GOT3 (cell line): ENCODE data around the gene SLX9.

Source experiments
- DNase-seq: peaks from one replicate; lab custom pipeline; 2025; ENCODE audit warnings: mixed read lengths; lab: John Stamatoyannopoulos, UW

Gene SLX9

DNA sequence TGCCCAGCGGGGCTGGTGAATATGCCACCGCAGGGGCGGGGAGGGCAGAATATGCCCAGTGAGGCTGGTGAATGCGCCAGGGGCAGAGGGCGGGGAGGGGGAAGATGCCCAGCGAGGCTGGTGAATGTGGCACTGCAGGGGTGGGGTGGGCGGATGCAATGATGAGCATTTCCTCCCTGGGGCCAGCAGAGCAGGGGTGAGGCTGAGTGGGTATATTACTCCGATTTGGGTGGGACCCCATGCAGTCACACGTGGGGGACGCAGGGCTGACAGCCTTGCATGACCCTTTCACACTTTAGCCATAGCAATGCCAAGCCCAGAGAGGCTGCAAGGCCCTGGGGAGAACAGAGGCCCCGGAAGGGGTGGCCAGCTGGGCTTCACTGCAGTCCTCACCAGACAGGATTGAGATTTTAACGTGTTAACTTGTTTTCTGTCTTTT, 9.3 kb upstream of the SLX9 start:
- DNase-seq = no peak

DNA sequence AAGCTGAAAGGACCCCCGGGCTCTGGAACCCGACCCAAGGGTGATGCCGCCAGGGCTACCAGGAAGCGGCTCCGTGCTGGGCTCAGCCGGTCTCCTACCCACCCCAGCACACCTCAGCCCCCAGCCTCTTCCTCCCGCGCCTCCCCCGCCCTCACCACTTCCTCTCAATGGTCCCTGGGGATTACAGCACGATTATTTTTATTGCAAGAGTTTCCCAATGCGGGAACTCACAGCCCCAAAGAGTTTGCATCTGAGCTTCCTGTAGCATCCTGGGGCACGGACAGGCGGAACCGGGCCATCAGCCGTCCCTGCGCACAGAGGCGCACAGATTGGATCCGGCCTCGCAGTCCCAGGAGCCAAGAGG, 8.7 kb upstream of the SLX9 start:
- DNase-seq = no peak

DNA sequence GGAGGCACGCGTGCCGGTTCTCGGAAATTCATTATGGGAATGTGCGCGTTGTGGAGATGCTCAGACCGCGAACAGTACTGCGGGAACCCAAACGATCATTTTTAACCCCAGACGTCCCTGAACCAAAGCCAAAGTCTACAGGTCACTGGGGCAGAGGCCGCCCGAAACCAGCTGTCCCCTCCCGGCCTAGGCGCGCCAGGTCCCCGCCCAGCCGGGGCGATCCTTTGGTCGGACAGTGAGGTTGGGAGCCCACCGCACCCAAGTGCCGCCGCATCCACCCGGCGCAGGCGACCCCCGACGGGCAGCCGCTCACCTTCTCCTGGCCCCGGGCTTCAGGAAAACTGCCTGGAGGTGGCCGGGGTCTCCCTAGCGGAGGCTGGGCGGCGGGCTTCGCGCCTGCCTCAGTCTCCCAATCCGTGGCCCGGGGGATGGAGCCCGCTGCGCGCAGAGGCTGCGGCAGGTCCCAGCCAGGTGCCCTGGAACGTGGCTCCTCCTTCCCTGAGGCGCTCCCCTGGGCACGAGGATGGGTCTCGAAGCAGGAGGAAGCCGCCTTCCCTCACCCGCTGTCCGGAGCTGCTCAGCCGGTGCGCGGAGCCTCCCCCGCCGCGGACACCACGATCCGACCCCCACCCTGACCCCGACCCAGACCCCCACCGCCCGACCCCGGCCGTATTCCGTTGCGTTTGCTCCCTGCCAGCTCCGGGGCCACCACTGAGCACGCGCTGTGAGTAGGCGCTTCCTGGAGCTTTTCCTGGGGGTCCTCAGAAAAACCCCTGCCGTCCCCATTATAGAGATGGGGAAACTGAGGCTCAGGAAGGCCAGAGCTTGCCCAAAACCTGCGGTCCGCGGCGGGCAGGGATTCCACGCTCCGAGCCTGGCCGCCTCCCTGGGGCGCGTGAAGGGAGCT, 8.1 kb upstream of the SLX9 start:
- DNase-seq = no peak

DNA sequence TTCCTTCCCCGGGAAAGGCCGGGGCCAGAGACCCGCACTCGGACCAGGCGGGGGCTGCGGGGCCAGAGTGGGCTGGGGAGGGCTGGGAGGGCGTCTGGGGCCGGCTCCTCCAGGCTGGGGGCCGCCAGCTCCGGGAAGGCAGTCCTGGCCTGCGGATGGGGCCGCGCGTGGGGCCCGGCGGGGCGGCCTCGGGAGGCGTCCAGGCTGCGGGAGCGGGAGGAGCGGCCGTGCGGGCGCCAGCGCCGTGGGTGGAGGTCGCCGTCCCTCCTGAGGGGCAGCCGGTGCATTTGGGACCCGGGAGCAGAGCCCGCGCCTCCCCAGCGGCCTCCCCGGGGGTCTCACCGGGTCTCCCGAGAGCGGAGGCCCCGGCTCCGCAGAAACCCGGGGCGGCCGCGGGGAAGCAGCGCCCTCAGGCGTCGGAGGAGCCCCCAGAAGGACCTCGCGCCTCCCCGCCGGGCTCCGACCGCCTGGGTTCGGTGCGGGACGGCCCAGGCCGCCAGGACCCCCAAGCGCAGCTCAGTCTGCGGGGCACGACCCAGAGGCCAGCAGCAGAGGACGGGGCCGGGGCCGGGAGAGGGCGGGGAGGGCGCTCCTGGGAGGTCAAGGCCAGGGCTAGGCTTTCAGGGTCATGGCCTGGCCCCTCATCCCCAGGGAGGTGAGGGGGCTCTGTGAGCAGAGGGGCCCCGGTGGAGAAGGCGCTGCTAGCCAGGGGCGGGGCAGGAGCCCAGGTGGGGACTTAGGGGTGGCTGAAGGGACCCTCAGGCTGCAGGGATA, 7.2 kb upstream of the SLX9 start:
- DNase-seq = no peak

DNA sequence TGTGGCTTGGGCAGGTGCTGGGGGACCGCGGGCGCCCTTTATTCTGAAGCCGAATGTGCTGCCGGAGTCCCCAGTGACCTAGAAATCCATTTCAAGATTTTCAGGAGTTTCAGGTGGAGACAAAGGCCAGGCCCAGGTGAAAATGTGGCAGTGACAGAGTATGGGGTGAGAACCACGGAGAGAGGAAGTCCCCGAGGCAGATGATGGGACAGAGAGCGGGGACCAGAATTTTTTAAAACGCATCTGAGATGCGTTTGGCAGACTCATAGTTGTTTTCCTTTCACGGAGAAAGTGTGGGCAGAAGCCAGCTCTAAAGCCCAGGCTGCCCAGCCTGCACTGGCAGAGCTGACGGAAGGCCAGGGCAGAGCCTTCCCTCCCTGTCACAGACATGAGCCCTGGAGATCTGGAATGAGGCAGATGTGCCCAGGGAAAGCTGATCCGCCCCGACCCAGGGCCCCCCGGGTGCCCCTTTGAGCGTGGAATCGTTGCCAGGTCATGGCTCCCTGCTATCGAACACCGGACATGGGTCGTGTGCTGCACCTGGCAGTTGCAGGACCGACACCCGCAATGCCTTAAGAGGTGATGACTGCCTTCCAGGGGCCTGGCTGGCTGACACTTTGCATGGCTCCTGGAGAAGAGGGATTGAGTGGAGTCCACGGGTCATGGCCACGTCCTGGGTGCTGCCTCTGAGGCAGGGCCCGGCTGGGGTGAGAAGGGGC, 6.5 kb upstream of the SLX9 start:
- no peak for DNase-seq

DNA sequence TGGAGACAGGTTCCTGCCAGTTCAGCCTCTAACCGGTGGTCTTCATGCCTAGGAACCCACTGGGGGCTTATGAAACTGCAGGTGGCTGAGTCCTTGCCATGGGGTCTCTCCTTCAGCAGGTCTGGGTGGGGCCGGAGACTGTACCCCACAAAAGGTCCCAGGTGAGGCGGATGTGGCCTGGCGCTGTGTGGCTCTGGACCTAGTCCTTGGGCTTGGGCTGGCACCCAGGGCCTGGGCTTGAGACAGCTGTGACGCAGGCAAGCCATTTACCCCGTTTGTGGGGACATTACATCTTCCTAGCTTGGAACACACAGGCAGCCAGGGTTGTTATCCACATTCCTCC, 5.9 kb upstream of the SLX9 start:
- no peak for DNase-seq

DNA sequence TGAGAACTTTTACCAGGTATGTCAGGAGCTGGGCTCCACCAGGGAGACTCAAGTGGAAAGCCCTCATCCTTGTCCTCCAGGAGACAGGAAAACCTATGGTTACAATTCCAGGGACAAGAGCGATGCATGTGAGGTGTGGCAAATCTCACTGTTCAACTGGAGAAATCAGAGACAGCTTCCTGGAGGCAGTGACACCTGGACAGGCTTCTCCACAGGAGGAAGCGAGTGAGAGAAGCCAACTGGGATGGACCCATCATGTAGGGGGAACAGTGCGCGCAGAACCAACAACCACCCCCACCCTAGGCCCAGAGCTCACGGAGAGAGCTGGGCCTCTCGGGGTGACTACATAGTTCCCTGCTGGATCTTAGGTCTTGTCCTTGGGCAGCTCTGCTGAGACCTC, 5.6 kb upstream of the SLX9 start:
- no peak for DNase-seq

DNA sequence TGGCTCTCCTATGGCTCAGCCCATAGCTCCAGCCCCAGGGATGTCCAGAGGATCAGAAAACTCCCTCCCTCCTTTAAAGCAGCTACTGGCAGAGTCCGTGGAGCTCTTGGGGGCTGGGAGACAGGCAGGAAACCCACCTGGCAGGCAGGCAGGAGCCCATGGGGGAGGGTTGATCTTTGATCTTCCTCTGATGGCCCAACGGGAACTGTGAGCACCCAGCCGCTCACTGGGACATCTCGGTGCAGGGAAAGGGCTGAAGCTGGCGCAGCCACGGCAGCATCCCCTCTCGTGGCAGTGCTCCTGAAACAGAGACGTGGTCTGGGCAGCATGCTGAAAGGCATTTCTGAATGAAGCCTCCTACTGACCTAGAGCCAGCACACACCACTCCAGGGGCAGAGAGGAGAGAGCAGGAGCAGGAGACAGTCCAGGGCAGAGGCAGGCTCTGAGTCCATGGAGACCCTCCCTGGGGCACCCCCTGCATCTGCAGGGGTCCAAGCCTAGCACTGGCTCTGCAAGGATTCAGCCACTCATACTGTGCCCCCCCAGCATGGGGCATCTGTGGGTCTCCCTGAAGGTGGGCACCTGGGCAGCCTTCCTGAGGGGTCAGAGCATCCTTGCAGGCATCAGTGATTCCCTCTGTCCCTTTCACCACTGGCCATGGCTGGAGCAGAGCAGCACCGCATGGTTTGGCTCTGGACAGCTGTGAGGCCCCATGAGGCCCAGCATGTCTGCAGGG, 4.9 kb upstream of the SLX9 start:
- no peak for DNase-seq

DNA sequence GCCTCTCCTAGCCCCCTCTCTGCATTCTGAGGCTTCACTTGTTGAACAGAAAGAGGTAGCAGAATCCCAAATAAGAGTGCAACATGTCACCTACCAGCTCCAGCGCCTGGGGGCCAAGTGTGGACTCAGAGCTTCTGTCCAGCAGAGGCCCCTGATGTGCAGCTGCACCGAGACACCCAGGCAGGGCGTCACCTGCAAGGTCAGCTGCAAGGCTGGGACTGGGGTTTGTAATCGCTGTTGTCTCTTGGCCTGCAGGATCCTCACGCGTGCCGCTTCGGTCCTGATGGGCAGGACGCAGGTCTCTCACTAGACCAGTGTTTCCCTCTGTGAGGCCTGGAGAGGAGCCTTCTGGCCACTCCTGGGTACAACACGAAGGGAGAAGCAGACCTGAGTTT, 4.3 kb upstream of the SLX9 start:
- DNase-seq = no peak

DNA sequence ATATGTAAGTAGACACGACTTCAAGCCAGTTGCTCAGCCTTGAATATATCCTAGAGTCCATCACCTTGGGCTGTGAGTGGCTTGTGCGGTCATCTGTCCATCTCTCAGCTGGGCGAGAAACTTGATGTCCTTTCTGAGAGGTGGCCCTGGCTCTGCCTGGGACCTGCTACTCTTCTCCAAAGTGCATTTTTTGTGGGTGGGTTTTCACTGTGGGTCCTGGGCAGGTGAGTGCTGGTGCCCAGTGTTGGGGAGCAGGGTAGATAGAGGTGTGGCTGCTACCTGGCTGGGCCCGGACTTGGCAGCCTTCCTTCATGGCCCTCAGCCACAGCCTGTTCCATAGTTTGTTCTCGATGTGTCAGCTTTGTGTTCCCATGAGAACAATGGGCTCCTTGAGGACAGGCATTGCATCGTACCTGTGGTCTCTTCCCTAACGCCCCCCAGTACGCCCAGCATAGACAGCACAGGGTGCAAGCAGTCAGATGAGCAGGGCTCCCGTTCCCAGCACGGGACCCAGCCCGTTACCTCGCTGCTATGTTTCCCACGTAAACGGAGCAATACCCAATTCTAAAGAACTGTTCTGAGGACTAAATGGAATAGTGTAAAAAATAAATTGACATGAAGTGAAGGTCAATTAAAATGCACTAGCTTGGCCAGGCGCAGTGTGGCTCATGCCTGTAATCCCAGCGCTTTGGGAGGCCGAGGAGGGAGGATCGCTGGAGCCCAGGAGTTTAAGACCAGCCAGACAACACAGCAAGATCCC, 877 bp upstream of the SLX9 start:
- no peak for DNase-seq

DNA sequence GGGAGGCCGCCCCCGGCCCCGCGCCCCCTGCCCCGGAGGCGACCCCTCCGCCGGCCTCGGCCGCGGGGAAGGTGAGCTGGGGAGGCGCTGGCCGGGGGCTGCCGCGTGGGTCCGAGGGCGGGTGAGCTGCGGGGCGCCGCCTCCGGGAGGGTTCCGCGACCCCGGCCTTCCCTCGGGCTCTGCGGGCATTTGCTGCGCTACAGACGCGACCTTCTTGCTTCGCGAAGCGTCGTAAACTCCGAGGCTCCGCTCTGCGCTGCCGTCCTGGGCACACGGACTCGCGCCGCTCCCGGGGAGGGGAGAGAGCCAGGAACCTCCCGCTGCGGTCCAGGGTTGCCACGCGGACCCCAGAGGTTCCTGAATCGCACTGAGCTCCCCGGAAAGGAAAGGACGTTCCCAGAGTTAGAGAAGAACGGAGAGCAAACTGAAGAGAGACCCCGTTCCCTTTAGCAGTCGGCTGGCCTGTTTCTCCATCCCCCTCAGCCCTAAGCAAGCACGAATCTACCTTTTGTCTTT, 345 bp downstream of the SLX9 start:
- no peak for DNase-seq

DNA sequence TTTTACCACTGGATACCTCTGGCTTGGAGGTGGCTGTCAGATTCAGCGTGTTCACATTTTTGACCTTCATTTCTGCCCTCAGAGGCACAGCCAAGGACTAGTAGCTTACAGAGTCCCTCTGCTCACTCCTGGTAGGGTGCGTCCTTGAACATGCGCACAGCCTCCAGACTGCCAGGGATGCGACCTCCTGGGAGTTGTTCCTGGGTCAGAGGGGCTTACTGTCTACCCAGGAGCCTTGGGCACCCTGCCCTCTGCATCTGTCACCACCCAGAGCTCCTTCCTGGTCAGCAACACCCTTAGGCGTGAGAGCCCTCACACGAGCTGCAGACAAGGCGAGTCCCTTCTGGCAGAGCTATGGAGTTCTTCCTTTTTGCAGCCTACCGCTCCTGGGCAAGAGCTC, 1.7 kb downstream of the SLX9 start:
- no peak for DNase-seq

DNA sequence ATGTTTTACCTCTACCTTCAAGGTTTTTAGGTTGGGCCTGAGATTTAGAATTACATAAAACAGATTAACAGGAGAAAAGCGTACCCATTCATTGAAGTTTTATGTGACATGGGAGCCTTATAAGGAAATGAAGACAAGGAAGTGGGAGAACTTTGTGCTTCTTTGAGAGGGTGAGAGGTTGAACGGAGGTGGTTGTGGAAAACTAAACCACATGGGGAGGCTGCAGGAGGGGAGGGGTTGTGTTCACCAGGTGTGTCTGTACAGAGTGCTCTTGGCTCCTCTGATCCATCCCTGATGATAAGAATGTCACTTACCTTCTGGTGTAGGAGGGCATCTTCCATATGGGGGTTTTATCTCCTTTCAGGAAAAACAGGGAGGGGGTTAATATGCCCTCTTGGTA, 2.7 kb downstream of the SLX9 start:
- DNase-seq = no peak

DNA sequence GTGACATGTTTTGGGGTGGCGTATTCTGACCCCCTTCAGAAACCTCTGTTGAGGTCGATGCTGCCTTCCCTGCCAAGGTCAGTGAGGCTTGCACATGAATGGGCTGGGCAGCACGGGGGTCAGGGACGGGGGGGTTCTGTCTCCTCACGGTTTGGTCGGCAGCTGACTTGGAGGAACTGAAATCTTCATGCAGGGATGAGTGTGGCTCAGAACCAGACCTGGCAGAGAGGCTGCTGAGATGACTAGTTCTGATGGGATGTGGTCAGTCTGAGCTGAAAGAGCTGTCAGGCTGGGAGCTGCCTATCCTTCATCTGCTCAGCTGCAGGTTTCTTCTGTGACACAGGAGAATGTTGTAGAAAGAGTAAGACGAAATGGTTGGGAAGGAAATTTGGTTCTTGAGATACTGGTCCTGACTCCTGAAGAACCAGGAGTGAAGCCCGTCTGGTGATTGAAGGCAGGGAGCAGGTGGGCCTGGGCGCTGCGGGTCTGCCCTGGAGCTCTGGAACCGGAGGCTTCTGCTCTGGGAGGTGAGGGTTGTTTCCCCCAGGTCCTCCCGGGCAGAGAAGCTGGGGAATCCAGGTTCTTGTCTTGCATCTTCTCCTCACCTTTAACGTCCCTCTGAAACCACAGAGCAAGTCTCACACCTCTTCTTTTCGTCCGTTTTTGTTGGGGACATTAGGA, 3.3 kb downstream of the SLX9 start:
- no peak for DNase-seq

DNA sequence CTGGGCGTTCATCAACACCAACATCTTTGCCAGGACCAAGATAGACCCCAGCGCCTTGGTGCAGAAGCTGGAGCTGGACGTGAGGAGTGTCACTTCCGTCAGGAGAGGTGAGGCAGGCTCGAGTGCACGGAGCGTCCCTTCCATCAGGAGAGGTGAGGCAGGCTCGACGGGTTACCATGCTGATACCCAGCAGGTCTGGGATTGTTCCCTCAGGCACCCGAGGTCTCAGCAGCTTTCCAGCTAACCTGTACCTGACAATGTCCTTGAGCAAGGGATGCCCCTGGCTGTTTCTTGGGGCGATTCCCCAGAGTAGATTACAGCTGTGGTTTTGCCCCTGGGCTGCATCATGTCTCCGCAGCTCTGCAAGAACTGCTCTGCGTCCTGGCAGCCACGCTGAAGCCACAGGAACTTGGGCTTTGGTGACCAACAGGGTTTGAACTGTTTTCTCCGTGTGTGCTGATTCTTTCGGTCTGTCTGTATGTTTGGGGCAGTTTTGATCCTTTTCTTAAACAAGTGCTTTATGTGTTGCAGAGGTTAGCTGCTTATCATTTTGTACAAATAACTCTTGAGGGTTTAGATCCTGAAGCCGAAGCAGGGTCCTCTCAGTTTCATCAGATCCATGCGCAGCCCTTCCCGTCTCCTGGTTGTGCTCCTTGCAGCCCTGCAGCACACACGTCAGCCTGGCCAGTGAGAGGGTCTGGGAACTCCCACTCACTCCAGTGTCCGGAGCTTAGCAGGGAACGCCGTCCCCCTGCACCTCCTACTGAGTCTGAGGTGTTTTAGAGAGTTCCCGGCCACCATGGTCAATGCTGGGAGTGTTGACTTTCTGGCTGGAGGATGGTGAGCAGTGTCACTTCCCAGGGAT, 4.1 kb downstream of the SLX9 start:
- no peak for DNase-seq

DNA sequence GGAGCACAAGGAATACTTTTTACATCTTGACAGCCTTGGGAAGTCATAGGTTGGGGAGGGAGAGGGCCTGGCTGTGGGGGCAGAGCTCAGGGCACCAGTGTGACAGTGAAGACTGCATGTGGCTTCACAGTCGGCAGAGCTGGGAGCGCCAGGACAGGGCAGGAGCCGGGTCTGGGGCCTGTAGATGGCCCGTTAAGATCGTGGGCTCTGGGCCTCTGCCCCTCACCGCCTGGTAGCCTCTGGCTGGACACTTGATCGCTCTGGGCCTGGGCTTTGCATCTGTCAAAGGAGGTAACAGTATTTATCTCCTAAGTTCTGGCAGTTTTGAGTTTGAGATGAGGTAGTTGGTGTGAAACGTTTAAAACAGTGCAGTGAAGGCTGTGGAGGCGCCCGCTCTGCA, 4.8 kb downstream of the SLX9 start:
- DNase-seq = no peak

DNA sequence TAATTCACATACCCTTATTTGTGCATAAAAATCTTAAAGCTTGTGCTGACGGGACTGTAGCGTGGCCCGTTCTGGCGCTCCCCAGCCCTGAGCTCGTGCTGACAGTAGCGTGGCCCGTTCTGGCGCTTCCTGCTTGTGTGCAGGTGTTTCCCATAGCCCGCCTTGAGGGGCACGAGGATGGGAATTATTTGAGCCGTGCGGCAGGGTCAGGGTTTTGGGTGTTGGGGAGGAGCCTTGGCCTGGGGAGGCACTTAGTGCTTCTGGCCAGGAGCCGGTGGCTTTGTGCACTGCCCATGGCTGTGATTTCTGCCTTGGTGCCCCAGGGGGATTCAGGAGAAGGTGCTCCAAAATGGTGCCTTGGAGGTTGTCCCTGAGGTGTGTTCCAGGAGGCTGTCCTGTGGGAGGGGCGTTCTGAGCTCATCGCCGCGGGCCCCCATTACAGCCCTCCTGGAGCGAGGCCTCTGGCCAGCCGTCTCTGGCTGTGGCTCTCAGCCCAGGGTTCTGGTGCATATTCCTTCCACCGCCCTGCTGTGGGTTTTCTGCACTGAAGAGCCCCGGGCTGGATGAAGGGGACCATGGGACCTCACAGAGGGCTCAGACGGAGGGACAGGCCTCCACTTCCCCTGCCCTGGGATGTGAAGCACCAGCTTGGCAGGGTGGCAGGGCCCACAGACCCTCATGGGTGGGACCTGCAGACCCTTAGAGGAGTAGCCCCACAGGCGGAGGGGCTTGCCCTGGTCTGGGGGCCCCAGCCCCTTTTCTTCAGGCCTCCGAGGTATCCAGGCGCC, 6.6 kb downstream of the SLX9 start:
- no peak for DNase-seq

DNA sequence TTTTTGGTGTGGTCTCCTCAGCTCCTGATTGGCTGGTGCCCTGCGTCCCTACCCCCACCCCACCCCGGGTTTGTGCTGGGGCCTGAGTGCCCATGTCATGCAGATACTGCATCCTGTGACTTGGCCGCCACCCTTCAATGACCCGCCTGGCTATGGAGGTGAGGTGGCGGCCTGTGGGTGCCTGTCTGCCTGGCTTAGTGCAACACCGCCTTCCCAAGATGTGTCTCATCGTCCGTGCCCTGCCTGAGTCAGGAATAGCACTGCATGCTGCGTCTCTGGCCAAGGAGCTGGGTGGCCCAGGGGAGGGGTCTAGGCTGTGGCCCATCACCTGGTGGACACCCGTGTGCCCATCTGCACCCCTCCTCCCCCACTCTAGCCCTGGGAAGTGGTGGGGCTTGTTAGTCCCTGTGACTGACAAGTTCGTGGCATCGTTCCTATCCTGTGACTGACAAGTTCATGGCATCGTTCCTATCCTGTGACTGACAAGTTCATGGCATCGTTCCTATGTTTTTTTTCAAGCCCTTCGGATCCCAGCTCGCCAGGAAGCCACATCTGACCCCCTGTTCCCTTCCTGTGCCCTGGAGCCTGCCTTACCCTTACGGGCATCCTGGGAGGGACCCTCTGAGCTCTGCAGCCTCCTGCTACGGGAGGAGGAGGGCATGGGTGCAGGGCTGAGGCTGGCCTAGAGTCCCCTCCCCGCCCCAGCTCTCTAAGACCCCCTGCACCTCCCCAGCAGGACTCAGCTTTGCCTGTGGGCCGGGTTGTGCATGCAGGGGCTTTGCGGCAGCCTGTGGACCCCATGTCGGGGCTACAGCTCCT, 7.5 kb downstream of the SLX9 start:
- DNase-seq = no peak
